PC-3 (cell line): ENCODE measurements around the gene SLC7A5. TPM values are rescaled to one million over a fixed set of nuclear protein-coding genes. Genes with fewer than 3 reads are reported as not detected.

Source experiments
- ATAC-seq: fragments of 200-7000 bp; cut with Tn5 transposase; 2 replicates; pipeline ENCODE4 v1.9.1; 2020; ENCODE audit warnings: mild to moderate bottlenecking, moderate library complexity
- BruUV-seq: library from RNA; stranded (reverse); fragments of 400-500 nt; replicated peaks from 2 replicates; lab custom pipeline; 2021; lab: Mats Ljungman, UMichigan
- CTCF ChIA-PET: fragments of 300-600 bp; sonication (Branson Sonifier 250); formaldehyde crosslinking; loops from one replicate; lab custom pipeline; 2022; ENCODE audit warnings: antibody characterized with exemption; lab: Charles Lee
- POLR2A ChIA-PET: fragments of 300-600 bp; sonication (Branson Sonifier 250); formaldehyde crosslinking; loops from one replicate; lab custom pipeline; 2022; ENCODE audit warnings: antibody characterized with exemption; ENCODE audit not compliant: unreplicated experiment; lab: Charles Lee
- DNase-seq: peaks from one replicate; pipeline ENCODE4 v3.0.0-alpha.2; 2015
- H2AFZ ChIP-seq: fragments of 300-600 bp; sonication (generic); 2 replicates; pipeline ENCODE4 v1.6.0; 2016; ENCODE audit warnings: antibody characterized with exemption, low read length
- H3F3A ChIP-seq: fragments of 300-600 bp; sonication (generic); one replicate; pipeline ENCODE4 v1.6.0; 2017; ENCODE audit warnings: antibody characterized with exemption, low read length, control low read depth, mild to moderate bottlenecking; ENCODE audit not compliant: unreplicated experiment
- H3K27ac ChIP-seq: fragments of 300-600 bp; sonication (generic); 2 replicates; pipeline ENCODE4 v1.5.1; 2016; ENCODE audit warnings: mild to moderate bottlenecking, low read length
- H3K27me3 ChIP-seq: fragments of 300-600 bp; sonication (generic); 2 replicates; pipeline ENCODE4 v1.6.1; 2016; ENCODE audit warnings: low read length, mixed read lengths
- H3K36me3 ChIP-seq: fragments of 300-600 bp; sonication (generic); 2 replicates; pipeline ENCODE4 v1.6.1; 2016; ENCODE audit warnings: low read depth, mixed run types, low read length, mixed read lengths
- H3K4me1 ChIP-seq: fragments of 300-600 bp; sonication (generic); 2 replicates; pipeline ENCODE4 v1.5.1; 2016; ENCODE audit warnings: low read length; ENCODE audit not compliant: insufficient read depth
- H3K4me2 ChIP-seq: fragments of 300-600 bp; sonication (generic); 2 replicates; pipeline ENCODE4 v1.6.0; 2016; ENCODE audit warnings: low read length
- H3K4me3 ChIP-seq: fragments of 300-600 bp; sonication (generic); 2 replicates; pipeline ENCODE4 v1.5.1; 2016; ENCODE audit warnings: mild to moderate bottlenecking, low read length, mixed read lengths
- H3K79me2 ChIP-seq: fragments of 300-600 bp; sonication (generic); 2 replicates; pipeline ENCODE4 v1.6.1; 2017; ENCODE audit warnings: low read length, mixed read lengths
- H3K9ac ChIP-seq: fragments of 300-600 bp; sonication (generic); 2 replicates; pipeline ENCODE4 v1.6.0; 2016; ENCODE audit warnings: mild to moderate bottlenecking, low read length
- H3K9me2 ChIP-seq: fragments of 300-600 bp; sonication (generic); replicated peaks from 2 replicates; pipeline ENCODE4 v1.6.1; 2016; ENCODE audit warnings: mixed run types, low read length, mixed read lengths
- H3K9me3 ChIP-seq: fragments of 300-600 bp; sonication (generic); 2 replicates; pipeline ENCODE4 v1.6.1; 2016; ENCODE audit warnings: low read length, mixed read lengths
- H4K20me1 ChIP-seq: fragments of 300-600 bp; sonication (generic); 2 replicates; pipeline ENCODE4 v1.6.1; 2016; ENCODE audit warnings: low read length, mixed read lengths
- EZH2 ChIP-seq: fragments of 300-600 bp; sonication (generic); IDR thresholded peaks from one replicate; pipeline ENCODE4 v1.6.1; 2017; ENCODE audit warnings: antibody characterized with exemption, mild to moderate bottlenecking, low read length; ENCODE audit not compliant: unreplicated experiment
- EZH2phosphoT487 ChIP-seq: fragments of 300-600 bp; sonication (generic); IDR thresholded peaks from 2 replicates; pipeline ENCODE4 v1.6.1; 2018; ENCODE audit warnings: mild to moderate bottlenecking, antibody characterized with exemption, low read length, borderline replicate concordance
- intact Hi-C: fragments of 100-400 bp; cut with micrococcal nuclease; formaldehyde crosslinking; loops from 2 replicates; pipeline ENCODE4 v1.9.0; 2023
- total RNA-seq: library from RNA; depleted of rRNA; stranded (reverse); fragments of >200 nt; gene quantifications from 2 replicates; pipeline ENCODE4 v1.2.3, GENCODE V29; 2014
- TF ChIP-seq, protein P1 (sequence below): fragments of 300-600 bp; sonication (generic); conservative IDR thresholded peaks from 2 replicates; pipeline ENCODE4 v1.5.1; 2017; ENCODE audit warnings: antibody characterized with exemption, low read depth, mild to moderate bottlenecking, low read length

Gene SLC7A5
- total RNA-seq, 1 experiment from 2014 or later: 93.2 TPM

GRCh38 chr16:87829988-87830672 is 39.2 kb downstream of the SLC7A5 start:
- POLR2A ChIA-PET: no interaction called here
- no peak for ATAC-seq
- no peak overlapping the region for H2AFZ ChIP-seq

DNA sequence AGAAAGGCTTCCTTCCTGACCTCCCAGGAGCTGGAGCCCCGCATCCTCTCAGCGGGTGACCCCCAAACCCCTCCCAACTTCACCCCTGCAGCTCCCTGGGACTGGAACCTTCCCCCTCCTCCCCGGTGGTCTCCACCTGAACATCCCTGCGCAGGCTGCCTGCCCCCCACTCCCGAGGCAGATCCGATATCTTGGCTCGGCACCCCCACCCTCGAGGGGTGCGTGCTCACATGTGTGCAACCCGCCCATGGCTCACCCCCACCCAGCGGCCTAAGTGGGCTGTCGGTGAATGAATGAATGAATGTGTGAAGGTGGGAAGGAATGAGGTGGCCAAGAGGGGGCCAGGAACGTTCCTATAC is 39.7 kb downstream of the SLC7A5 start:
- Histone ChIP-seq H3K79me2 (no peaks in the 10 kb centered on the region), H3F3A (no peaks in the 10 kb centered on the region), H3K9ac (no peak overlapping the region), H3K4me2 (no peak overlapping the region), H3K4me3 (no peak overlapping the region), H3K9me3 (no peaks in the 10 kb centered on the region), H3K9me2 (no peaks in the 10 kb centered on the region), H4K20me1 (no peaks in the 10 kb centered on the region), H3K4me1 (no peaks in the 10 kb centered on the region), H3K27me3 (no peaks in the 10 kb centered on the region), H2AFZ (no peak overlapping the region), H3K36me3 (peaks cover 10% of the 10 kb centered on the region; the same call in 1 of the 2 replicates), H3K27ac (no peak overlapping the region)
- no TSS peak for BruUV-seq
- ChIA-PET CTCF (no interaction called here), POLR2A (no interaction called here)
- intact Hi-C loops: no loop called here
- TF ChIP-seq EZH2: no peak
- TF ChIP-seq, protein P1, sequence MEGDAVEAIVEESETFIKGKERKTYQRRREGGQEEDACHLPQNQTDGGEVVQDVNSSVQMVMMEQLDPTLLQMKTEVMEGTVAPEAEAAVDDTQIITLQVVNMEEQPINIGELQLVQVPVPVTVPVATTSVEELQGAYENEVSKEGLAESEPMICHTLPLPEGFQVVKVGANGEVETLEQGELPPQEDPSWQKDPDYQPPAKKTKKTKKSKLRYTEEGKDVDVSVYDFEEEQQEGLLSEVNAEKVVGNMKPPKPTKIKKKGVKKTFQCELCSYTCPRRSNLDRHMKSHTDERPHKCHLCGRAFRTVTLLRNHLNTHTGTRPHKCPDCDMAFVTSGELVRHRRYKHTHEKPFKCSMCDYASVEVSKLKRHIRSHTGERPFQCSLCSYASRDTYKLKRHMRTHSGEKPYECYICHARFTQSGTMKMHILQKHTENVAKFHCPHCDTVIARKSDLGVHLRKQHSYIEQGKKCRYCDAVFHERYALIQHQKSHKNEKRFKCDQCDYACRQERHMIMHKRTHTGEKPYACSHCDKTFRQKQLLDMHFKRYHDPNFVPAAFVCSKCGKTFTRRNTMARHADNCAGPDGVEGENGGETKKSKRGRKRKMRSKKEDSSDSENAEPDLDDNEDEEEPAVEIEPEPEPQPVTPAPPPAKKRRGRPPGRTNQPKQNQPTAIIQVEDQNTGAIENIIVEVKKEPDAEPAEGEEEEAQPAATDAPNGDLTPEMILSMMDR: no peak
- no peak for TF ChIP-seq EZH2phosphoT487
- ATAC-seq (no peak), DNase-seq (no peak)

More at GRCh38 chr16:87829988-87830672, 39.2 kb downstream of the SLC7A5 start:
- Histone ChIP-seq H3K4me2 (no peak overlapping the region), H4K20me1 (no peaks in the 10 kb centered on the region), H3K9me2 (no peaks in the 10 kb centered on the region), H3K36me3 (peaks cover 10% of the 10 kb centered on the region; the same call in 1 of the 2 replicates), H3K4me3 (no peak overlapping the region), H3K27me3 (no peaks in the 10 kb centered on the region), H3K79me2 (no peaks in the 10 kb centered on the region), H3K4me1 (no peaks in the 10 kb centered on the region), H3F3A (no peaks in the 10 kb centered on the region), H3K9me3 (no peaks in the 10 kb centered on the region), H3K9ac (no peak overlapping the region), H3K27ac (no peak overlapping the region)
- BruUV-seq: TSS peak; percentile 28
- intact Hi-C loops: no loop called here
- no peak for DNase-seq
- CTCF ChIA-PET: no interaction called here
- TF ChIP-seq, protein P1: no peak
- TF ChIP-seq EZH2: no peak

DNA sequence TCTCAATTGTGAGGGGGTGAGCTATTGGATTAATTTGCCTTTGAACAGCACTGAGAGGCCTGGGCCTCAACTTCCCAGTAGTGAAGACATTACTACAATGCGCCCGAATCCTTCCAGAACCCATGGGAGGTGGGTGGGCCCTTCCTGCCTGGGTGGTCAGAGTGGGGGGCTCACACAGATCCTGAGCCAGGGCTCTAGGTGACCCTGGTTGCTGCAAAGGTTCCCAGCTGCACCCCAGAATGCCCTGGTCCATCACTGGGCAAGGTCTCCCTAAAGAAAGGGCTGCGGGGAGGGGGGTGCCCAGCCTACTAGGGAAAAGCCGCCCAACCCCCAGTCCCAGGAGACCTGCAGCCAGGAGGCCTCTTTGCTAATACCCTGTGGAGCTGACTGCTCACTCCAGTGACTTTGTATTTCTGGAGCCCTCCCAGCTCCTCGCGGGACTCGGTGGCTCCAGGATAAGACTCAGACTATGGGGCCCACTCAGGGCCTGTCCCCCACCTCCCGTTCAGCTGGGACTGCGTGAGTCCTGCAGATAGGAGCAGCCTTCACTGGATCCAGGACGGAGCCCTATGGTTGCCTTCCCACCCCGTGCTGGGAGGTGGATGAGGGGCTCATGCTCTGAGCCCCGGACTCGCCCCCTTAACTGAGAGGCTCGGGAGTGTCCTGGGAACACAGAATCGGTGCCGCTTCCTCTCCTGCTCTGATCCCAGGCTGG is 40.2 kb downstream of the SLC7A5 start:
- no peaks in the 10 kb centered on the region for H4K20me1 ChIP-seq
- H3K79me2 ChIP-seq: no peaks in the 10 kb centered on the region
- ATAC-seq: no peak; the same call in 1 of the 2 replicates
- H3K9me3 ChIP-seq: no peaks in the 10 kb centered on the region
- H3K4me2 ChIP-seq: no peak overlapping the region
- intact Hi-C loops: no loop called here
- POLR2A ChIA-PET: no interaction called here
- no peak overlapping the region for H3K27ac ChIP-seq
- H3K4me1 ChIP-seq: no peaks in the 10 kb centered on the region
- H3K9me2 ChIP-seq: no peaks in the 10 kb centered on the region
- H3K27me3 ChIP-seq: no peaks in the 10 kb centered on the region
- H3K36me3 ChIP-seq: peaks cover 6% of the 10 kb centered on the region; the same call in 1 of the 2 replicates
- H3K9ac ChIP-seq: no peak overlapping the region
- CTCF ChIA-PET: interaction anchor here (1.0 kb wide), 1 partner anchor 50 kb away, joined by 4 read pairs; no protein-coding TSS in a partner anchor
- no peak for DNase-seq
- TF ChIP-seq EZH2 (no peak), EZH2phosphoT487 (no peak)
- TF ChIP-seq, protein P1: no peak
- no peak overlapping the region for H3K4me3 ChIP-seq
- no TSS peak for BruUV-seq
- H3F3A ChIP-seq: no peaks in the 10 kb centered on the region
- H2AFZ ChIP-seq: no peak overlapping the region
